HepG2 (cell line): Measurements from ENCODE around the gene TBC1D22A. TPM values are rescaled to one million over a fixed set of nuclear protein-coding genes. Genes with fewer than 3 reads are reported as not detected.

ENCODE experiments used
- ATAC-seq: fragments of 200-7000 bp; cut with Tn5 transposase; 3 replicates; pipeline ENCODE4 v1.9.1; 2020; ENCODE audit warnings: mild to moderate bottlenecking, moderate library complexity
- BruUV-seq: library from RNA; stranded (reverse); fragments of 400-500 nt; replicated peaks from 2 replicates; lab custom pipeline; 2021; lab: Mats Ljungman, UMichigan
- CTCF ChIA-PET: fragments of 300-600 bp; formaldehyde crosslinking; extraction: SDS; loops from one replicate; lab custom pipeline; 2021; ENCODE audit warnings: low total read pairs, inconsistent platforms, low intra/inter-chr PET ratio; lab: Yijun Ruan, JAX
- POLR2A ChIA-PET: fragments of 350-600 bp; sonication (Branson Sonifier 250); formaldehyde crosslinking; loops from one replicate; lab custom pipeline; 2020; ENCODE audit warnings: antibody characterized with exemption, inconsistent platforms; lab: Yijun Ruan, JAX
- DNase-seq: peaks from one replicate; pipeline ENCODE4 v3.0.0-alpha.2; 2015; ENCODE audit warnings: low spot score
- FAIRE-seq: peaks from 3 replicates; lab custom pipeline; 2011; peaks lifted over from hg19 to GRCh38; lab: Jason Lieb, UNC
- H2AFZ ChIP-seq: one replicate; pipeline ENCODE4 v1.6.1; 2011; ENCODE audit warnings: low read length, inconsistent platforms
- H3K27ac ChIP-seq: fragments of 300-600 bp; 3 replicates; pipeline ENCODE4 v1.8.0; 2011; ENCODE audit warnings: mixed run types, mild to moderate bottlenecking, mixed read lengths, low read length, inconsistent platforms; ENCODE audit not compliant: insufficient read depth; ENCODE audit errors: extremely low read length
- H3K27me3 ChIP-seq, 2 experiments: fragments of 200-600 bp in 1 of 2; 2 replicates in 1 of 2; 3 replicates in 1 of 2; pipeline versions ENCODE4 v1.6.0 to v1.8.0; 2011; ENCODE audit warnings: low read length in 2 of 2, mild to moderate bottlenecking in 2 of 2, moderate library complexity in 2 of 2, inconsistent platforms in 1 of 2; ENCODE audit not compliant: insufficient read depth in 2 of 2, control insufficient read depth in 1 of 2
- H3K36me3 ChIP-seq, 2 experiments: fragments of 200-600 bp in 1 of 2; replicated peaks in 1 of 2; 2 replicates in 1 of 2; 3 replicates in 1 of 2; pipeline versions ENCODE4 v1.5.1 to v1.8.0; 2011; ENCODE audit warnings: low read length in 2 of 2, inconsistent platforms in 1 of 2; ENCODE audit not compliant: insufficient read depth in 2 of 2, control insufficient read depth in 1 of 2
- H3K4me1 ChIP-seq: 2 replicates; pipeline ENCODE4 v1.5.1; 2012; ENCODE audit warnings: low read length, inconsistent platforms; ENCODE audit not compliant: insufficient read depth
- H3K4me2 ChIP-seq: 2 replicates; pipeline ENCODE4 v1.6.0; 2011; ENCODE audit warnings: low read depth, low read length, inconsistent platforms
- H3K4me3 ChIP-seq, 3 experiments: fragments of 200-600 bp in 1 of 3; sonication (generic), shearing (Covaris generic) in 1 of 3; replicated peaks in 1 of 3; 2 replicates each; pipeline ENCODE4 v1.5.1; 2011 to 2016; ENCODE audit warnings: low read length in 3 of 3, inconsistent platforms in 2 of 3, low read depth in 2 of 3, mild to moderate bottlenecking in 2 of 3, control low read depth in 1 of 3, mixed read lengths in 1 of 3; ENCODE audit not compliant: insufficient read depth in 1 of 3
- H3K79me2 ChIP-seq: one replicate; pipeline ENCODE4 v1.6.1; 2011; ENCODE audit warnings: low read length, inconsistent platforms; ENCODE audit not compliant: insufficient read depth
- H3K9ac ChIP-seq: 2 replicates; pipeline ENCODE4 v1.6.0; 2011; ENCODE audit warnings: mild to moderate bottlenecking, low read depth, low read length, inconsistent platforms; ENCODE audit not compliant: insufficient read depth
- H3K9me3 ChIP-seq: 2 replicates; pipeline ENCODE4 v1.5.1; 2012; ENCODE audit warnings: mild to moderate bottlenecking, low read length
- H4K20me1 ChIP-seq: 2 replicates; pipeline ENCODE4 v1.6.0; 2011; ENCODE audit warnings: inconsistent platforms, mild to moderate bottlenecking, low read length, moderate library complexity; ENCODE audit not compliant: insufficient read depth
- AGO1 ChIP-seq: fragments of 200-400 bp; formaldehyde crosslinking; IDR thresholded peaks from 2 replicates; pipeline ENCODE4 v1.6.1; 2017; ENCODE audit warnings: mild to moderate bottlenecking, low read depth, low read length, moderate library complexity; ENCODE audit not compliant: poor library complexity, severe bottlenecking
- ATAD3A ChIP-seq: sonication (generic); formaldehyde crosslinking; IDR thresholded peaks from 2 replicates; pipeline ENCODE4 v1.4.0; 2020; ENCODE audit warnings: missing genetic modification reagents
- DRAP1 ChIP-seq: IDR thresholded peaks from 2 replicates; pipeline ENCODE4 v1.6.1; 2016; ENCODE audit warnings: missing genetic modification reagents, missing compliant biosample characterization
- GPN1 ChIP-seq: sonication (generic); formaldehyde crosslinking; IDR thresholded peaks from 2 replicates; pipeline ENCODE4 v1.5.1; 2020; ENCODE audit warnings: missing genetic modification reagents, borderline replicate concordance
- IRF1 ChIP-seq: sonication (generic); formaldehyde crosslinking; IDR thresholded peaks from 2 replicates; pipeline ENCODE4 v1.4.0; 2020; ENCODE audit warnings: low read depth, mild to moderate bottlenecking, missing genetic modification reagents
- MTF2 ChIP-seq: sonication (generic); formaldehyde crosslinking; IDR thresholded peaks from 2 replicates; pipeline ENCODE4 v1.5.0; 2020; ENCODE audit warnings: missing genetic modification reagents, borderline replicate concordance
- NKX3-1 ChIP-seq: sonication (generic); formaldehyde crosslinking; IDR thresholded peaks from 2 replicates; pipeline ENCODE4 v1.5.0; 2020; ENCODE audit warnings: missing genetic modification reagents
- NR2F6 ChIP-seq, 2 experiments: IDR thresholded peaks; 2 replicates each; pipeline ENCODE4 v1.6.1; 2016; ENCODE audit warnings: antibody characterized with exemption in 1 of 2, mild to moderate bottlenecking in 1 of 2
- NRL ChIP-seq: sonication (generic); formaldehyde crosslinking; IDR thresholded peaks from 2 replicates; pipeline ENCODE4 v1.5.0; 2020; ENCODE audit warnings: missing genetic modification reagents, mild to moderate bottlenecking, moderate library complexity, borderline replicate concordance
- PCBP2 ChIP-seq: fragments of 200-400 bp; formaldehyde crosslinking; optimal IDR thresholded peaks from 2 replicates; pipeline ENCODE3; 2018; ENCODE audit warnings: low read length, low read depth; ENCODE audit not compliant: poor library complexity, severe bottlenecking
- POGK ChIP-seq: sonication (generic); formaldehyde crosslinking; conservative IDR thresholded peaks from 2 replicates; pipeline ENCODE4 v1.8.0; 2022; ENCODE audit warnings: mild to moderate bottlenecking, moderate library complexity, missing genetic modification reagents
- PREB ChIP-seq: sonication (generic); formaldehyde crosslinking; IDR thresholded peaks from 2 replicates; pipeline ENCODE4 v1.4.0; 2020; ENCODE audit warnings: missing genetic modification reagents
- ZFY ChIP-seq: sonication (generic); formaldehyde crosslinking; IDR thresholded peaks from 2 replicates; pipeline ENCODE4 v1.4.0; 2020; ENCODE audit warnings: missing genetic modification reagents
- ZSCAN30 ChIP-seq: sonication (generic); formaldehyde crosslinking; IDR thresholded peaks from 2 replicates; pipeline ENCODE4 v1.5.0; 2020; ENCODE audit warnings: mild to moderate bottlenecking, missing genetic modification reagents
- WGBS: methylation state at CpG from one replicate; pipeline ENCODE4 v1.1.6; 2017; ENCODE audit warnings: low lambda C conversion rate; 5-methylcytosine and 5-hydroxymethylcytosine counted together
- in situ Hi-C: cut with HindIII; loops from 2 replicates; pipeline ENCODE4 v1.10.0; 2017; ENCODE audit warnings: low pct_unique_long_range_greater_than_20kb; ENCODE audit not compliant: extremely low pct_ligation_motif_present
- intact Hi-C: fragments of 100-400 bp; cut with micrococcal nuclease; formaldehyde crosslinking; loops from one replicate; pipeline ENCODE4 v1.10.0; 2022; ENCODE audit not compliant: unreplicated experiment
- polyA plus RNA-seq, 8 experiments: library from polyadenylated mRNA; depleted of rRNA in 3 of 8; stranded (reverse) in 7 of 8; unstranded in 1 of 8; fragments of >200 nt; fragmentation: Illumina TruSeq in 4 of 8; extraction: Trizol in 4 of 8; gene quantifications; 2 replicates each; pipeline versions ENCODE4 v1.2.1 to v1.2.3, GENCODE V29; 2011 to 2016; ENCODE audit warnings: low read depth in 4 of 8, missing spikeins in 1 of 8, mixed read lengths in 1 of 8; ENCODE audit not compliant: insufficient read depth in 1 of 8
- total RNA-seq, 5 experiments: library from RNA; depleted of rRNA; stranded (reverse); fragments of >200 nt; fragmentation: Illumina TruSeq; extraction: Trizol; gene quantifications; 2 replicates each; pipeline ENCODE4 v1.2.3, GENCODE V29; 2016; ENCODE audit warnings: low read depth in 1 of 5

Gene TBC1D22A
- total and polyA plus RNA-seq, 2 of the 13 experiments (the other 11 are each of a cell fraction or from before 2014, with no cell fraction given), result 17.3 to 18.0 TPM

GRCh38 chr22:46902998-46903916 lies 140.8 kb downstream of the TBC1D22A start:
- peaks cover 1% of the 10 kb centered on the region for H3K79me2 ChIP-seq
- H3K36me3 ChIP-seq, result peaks cover 8 to 12% of the 10 kb centered on the region in 2 experiments; a peak in 3 of 5 replicates
- in situ Hi-C loops, result no loop called here
- ATAC-seq (peak; percentile 66), FAIRE-seq (no peak), DNase-seq (no peak)
- no peaks in the 10 kb centered on the region for H3K9me3 ChIP-seq
- no peaks in the 10 kb centered on the region for H3K27me3 ChIP-seq
- 98% methylated on average over 26 of the region's 29 CpGs for WGBS
- no peak overlapping the region for H2AFZ ChIP-seq
- no peaks in the 10 kb centered on the region for H4K20me1 ChIP-seq
- ChIA-PET CTCF (no interaction called here), POLR2A (no interaction called here)
- H3K9ac ChIP-seq, result no peak overlapping the region
- intact Hi-C loops, result no loop called here
- H3K4me2 ChIP-seq, result no peak overlapping the region
- H3K27ac ChIP-seq, result no peak overlapping the region
- no peak overlapping the region for H3K4me3 ChIP-seq
- no TSS peak for BruUV-seq
- H3K4me1 ChIP-seq, result peaks cover 2% of the 10 kb centered on the region; the same call in 1 of the 2 replicates
- TF ChIP-seq ZFY (no peak), ATAD3A (CRISPR knock-in tag) (no peak), MTF2 (CRISPR knock-in tag) (no peak), NR2F6 (IDR thresholded peaks at IDR 0.05) (no peak), NR2F6 (CRISPR knock-in tag; IDR thresholded peaks at IDR 0.05) (no peak), IRF1 (CRISPR knock-in tag) (no peak), POGK (no peak), AGO1 (no peak), ZSCAN30 (no peak), DRAP1 (CRISPR knock-in tag) (no peak), NKX3-1 (CRISPR knock-in tag) (no peak), PREB (no peak), GPN1 (CRISPR knock-in tag) (no peak), PCBP2 (no peak), NRL (no peak)
